Loucy (cell line): ENCODE results near the gene PLCG2.

Source experiments
- CTCF ChIP-seq: fragments of 200-600 bp; sonication (generic); conservative IDR thresholded peaks from 2 replicates; pipeline ENCODE4 v1.5.1; 2014; ENCODE audit warnings: mild to moderate bottlenecking, antibody characterized with exemption, low read length
- EZH2phosphoT487 ChIP-seq: fragments of 200-600 bp; IDR thresholded peaks from 2 replicates; pipeline ENCODE4 v1.6.1; 2018; ENCODE audit warnings: antibody characterized with exemption, mild to moderate bottlenecking, moderate library complexity, borderline replicate concordance

- no peak for TF ChIP-seq CTCF
- no peak for TF ChIP-seq EZH2phosphoT487
These were observed 11.2 kb downstream of the PLCG2 start for GRCh38 chr16:81790277-81790676.
